GM23338 (cell line): Measurements from ENCODE around the gene SIGLEC6.

ENCODE experiments used
- EZH2phosphoT487 ChIP-seq: fragments of 200-600 bp; sonication (generic); IDR thresholded peaks from one replicate; pipeline ENCODE4 v1.8.1; 2018; ENCODE audit warnings: antibody characterized with exemption; ENCODE audit not compliant: unreplicated experiment
- POLR2AphosphoS5 ChIP-seq: IDR thresholded peaks from 2 replicates; pipeline ENCODE4 v1.6.1; 2016; ENCODE audit warnings: antibody characterized with exemption, low read depth

DNA sequence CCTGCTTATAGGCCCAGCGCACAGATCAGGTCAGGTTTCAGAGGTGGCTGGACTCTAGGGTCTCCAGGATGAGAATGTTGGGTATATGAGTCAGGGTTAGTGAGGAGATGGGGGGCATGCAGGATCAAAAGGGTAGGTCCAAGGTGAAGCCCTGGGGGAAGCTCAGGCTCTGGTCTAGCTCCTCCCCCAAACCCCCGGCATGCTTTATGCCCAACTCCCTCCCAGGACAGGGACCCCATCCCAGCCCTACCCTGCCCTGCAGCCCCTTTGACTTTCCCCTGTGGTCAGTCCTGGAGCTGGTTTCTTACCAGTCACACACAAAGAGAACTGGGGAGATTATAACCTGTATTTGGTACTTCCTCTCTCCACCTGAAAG lies 62.9 kb downstream of the SIGLEC6 start:
- no peak for TF ChIP-seq EZH2phosphoT487
- TF ChIP-seq POLR2AphosphoS5, result no peak
